Activated naive CD4-positive, alpha-beta T cell treated with anti-CD3 and anti-CD28 coated beads, Interleukin-2, amount 10 ng/mL, durations not matched to agents 7 days and 5 days (primary cell): ENCODE measurements around the gene CAND2.
A peak's percentile ranks its signal among the peaks of the same experiment; 100 is the strongest.
"Not testable (repeated sequence)": the region's sequence is repeated elsewhere in the genome, so short reads cannot be mapped to it uniquely, and the experiment has no call there.

Experiments used
- CTCF ChIA-PET: fragments of 350-600 bp; sonication (Branson Sonifier 250); formaldehyde crosslinking; loops from one replicate; lab custom pipeline; 2021; ENCODE audit warnings: antibody characterized with exemption; lab: Charles Lee
- DNase-seq: peaks from one replicate; pipeline ENCODE4 v3.0.0-alpha.2; 2020
- H3K27ac Mint-ChIP-seq: one replicate; pipeline ENCODE4 v1.8.0; 2021; ENCODE audit warnings: mild to moderate bottlenecking, moderate library complexity, mixed read lengths
- H3K27me3 Mint-ChIP-seq: one replicate; pipeline ENCODE4 v1.8.0; 2021; ENCODE audit warnings: mild to moderate bottlenecking, mixed read lengths
- H3K36me3 Mint-ChIP-seq: one replicate; pipeline ENCODE4 v1.8.0; 2021; ENCODE audit warnings: mixed read lengths
- H3K4me1 Mint-ChIP-seq: one replicate; pipeline ENCODE4 v1.8.0; 2021; ENCODE audit warnings: mixed read lengths
- H3K4me3 Mint-ChIP-seq: one replicate; pipeline ENCODE4 v1.8.0; 2021; ENCODE audit warnings: mild to moderate bottlenecking, moderate library complexity, mixed read lengths
- H3K9me3 Mint-ChIP-seq: one replicate; pipeline ENCODE4 v1.8.0; 2021; ENCODE audit warnings: mixed read lengths

Gene CAND2

DNA sequence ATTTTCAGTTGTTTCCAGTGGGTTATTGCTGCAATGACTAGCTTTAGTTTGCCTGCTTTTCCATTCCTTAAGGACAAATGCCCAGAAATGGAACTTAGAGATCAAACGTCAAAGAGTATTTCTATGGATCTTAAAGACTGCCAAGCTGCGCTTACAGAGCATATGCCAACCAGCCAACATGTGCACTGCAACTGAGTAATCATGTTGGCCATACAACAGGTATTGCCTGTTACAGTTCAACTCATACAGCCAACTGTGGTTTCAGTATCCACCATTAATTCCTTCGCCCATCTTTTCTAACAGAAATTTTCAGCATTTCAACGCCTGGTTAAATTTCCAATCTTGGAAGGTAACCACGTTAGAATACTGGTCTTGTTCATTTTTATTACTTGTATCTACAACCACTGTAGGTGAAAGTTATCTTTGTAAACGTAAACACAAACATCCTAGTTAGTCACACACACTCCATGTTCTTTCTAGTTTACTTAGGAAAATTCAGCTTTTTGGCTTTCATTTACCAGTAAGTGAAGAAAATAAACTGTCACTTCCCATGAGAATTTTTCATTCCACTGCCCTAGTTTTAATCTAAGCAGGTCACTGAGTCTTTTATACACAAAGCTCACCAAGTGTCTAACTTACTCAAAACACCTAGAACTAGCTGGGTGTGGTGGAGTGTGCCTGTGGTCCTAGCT is 41.0 kb downstream of the CAND2 start:
- H3K4me1 Mint-ChIP-seq = peaks cover 51% of the 10 kb centered on the region
- peak overlapping the region; percentile 3 for H3K4me3 Mint-ChIP-seq
- no peaks in the 10 kb centered on the region for H3K27me3 Mint-ChIP-seq
- no peak for DNase-seq
- CTCF ChIA-PET = interaction anchor here (1.1 to 2.0 kb wide), 2 partner anchors 54 to 452 kb away, joined by 3 to 6 read pairs; no protein-coding TSS in a partner anchor
- H3K9me3 Mint-ChIP-seq = no peaks in the 10 kb centered on the region
- H3K27ac Mint-ChIP-seq = no peak overlapping the region
- peaks cover 79% of the 10 kb centered on the region for H3K36me3 Mint-ChIP-seq

DNA sequence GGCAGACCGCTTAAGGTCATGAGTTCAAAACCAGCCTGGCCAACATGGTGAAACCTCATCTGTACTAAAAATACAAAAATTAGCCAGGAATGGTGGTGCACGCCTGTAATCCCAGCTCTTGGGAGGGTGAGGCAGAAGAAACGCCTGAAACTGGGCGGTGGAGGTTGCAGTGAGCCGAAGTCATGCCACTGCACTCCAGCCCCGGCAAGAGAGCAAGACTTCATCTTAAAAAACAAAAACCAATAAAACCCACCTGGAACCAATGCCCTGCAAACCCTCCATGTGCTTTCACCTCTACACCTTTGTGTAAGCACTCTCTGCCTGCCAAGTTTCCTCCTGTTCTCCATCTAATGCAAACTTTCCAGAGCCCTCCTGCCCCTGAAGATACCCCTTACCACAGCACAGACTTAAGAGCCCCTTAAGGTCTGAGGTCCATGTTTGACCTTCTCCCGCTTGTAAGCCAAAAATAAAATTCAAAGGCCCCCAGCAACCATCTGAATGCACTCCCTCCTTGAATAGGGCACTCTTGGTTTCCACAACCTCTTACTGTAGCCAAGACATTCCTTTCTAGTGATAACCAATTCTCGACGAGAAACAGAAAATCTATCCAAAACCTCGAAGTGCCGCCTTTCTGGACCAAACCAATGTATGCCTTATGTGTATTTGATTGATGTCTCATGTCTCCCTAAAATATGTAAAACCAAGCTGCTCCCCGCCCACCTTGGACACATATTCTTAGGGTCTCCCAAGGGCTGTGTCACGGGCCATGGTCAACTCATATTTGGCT is 41.9 kb downstream of the CAND2 start:
- Mint-ChIP-seq H3K36me3 (peaks cover 69% of the 10 kb centered on the region), H3K4me1 (peaks cover 51% of the 10 kb centered on the region), H3K27ac (no peak overlapping the region), H3K4me3 (peak overlapping the region; percentile 95), H3K27me3 (no peaks in the 10 kb centered on the region), H3K9me3 (no peaks in the 10 kb centered on the region)
- CTCF ChIA-PET = interaction anchor here (2.0 kb wide), 1 partner anchor 53 kb away, joined by 6 read pairs; no protein-coding TSS in a partner anchor
- no peak for DNase-seq

DNA sequence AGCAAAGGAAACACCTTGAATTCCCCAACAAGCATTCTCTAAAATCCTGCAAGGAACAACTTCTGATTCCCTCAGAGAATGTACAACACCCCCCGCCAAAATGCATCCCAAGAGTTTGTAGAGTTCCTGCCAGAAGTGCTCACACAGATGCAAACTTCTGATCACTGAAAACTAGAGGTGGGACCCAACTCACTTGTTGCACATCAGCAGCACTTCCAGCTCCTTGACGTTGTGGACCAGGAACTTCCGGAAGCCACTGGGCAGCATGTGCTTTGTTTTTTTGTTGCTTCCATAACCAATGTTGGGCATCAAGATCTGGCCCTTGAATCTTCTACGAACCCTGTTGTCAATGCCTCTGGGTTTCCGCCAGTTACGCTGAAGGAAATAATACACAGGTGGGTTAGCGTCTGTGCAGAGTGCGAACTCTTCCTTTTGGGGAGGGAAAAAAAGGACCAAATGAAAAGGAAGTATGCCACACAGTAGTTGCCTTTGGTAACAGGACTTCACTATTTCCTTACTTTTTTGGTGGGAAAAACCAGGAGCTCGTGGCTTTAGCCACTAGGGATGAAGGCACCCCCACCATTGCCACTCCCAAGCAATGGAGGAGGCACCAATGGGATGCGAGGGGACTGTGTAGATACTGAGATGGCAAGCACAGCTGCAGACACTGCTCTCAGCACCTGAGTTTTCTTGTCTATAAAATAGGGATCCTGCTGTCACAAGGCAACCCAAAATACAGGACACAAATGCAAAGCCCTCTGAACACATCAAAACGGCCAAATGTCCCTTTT is 42.9 kb downstream of the CAND2 start:
- Mint-ChIP-seq H3K9me3 (no peaks in the 10 kb centered on the region), H3K4me3 (peak overlapping the region; percentile 95), H3K27ac (peak overlapping the region; percentile 98), H3K4me1 (peaks cover 51% of the 10 kb centered on the region), H3K36me3 (peaks cover 60% of the 10 kb centered on the region), H3K27me3 (no peaks in the 10 kb centered on the region)
- CTCF ChIA-PET = interaction anchor here (1.1 to 2.0 kb wide), 2 partner anchors 29 to 52 kb away, joined by 3 to 6 read pairs; no protein-coding TSS in a partner anchor
- DNase-seq = no peak

DNA sequence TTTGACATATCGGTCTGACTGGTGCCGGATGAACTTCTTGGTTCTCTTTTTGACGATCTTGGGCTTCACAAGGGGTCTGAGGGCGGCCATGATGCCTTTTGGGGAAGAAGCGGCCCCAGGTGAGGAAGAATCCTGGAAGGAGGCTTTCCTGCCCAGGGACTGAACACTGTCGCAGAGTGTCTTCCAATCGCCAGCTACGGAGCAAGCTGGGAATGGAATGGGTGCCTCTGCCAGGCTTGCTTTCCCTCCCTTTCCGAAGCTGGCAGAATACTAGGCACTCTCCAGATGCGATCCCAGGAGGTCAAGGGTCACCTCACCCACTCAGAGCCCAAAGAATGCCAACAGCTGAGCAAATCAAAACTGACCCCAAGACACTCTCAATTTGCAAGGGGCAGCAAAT is 43.7 kb downstream of the CAND2 start:
- H3K4me1 Mint-ChIP-seq = peaks cover 51% of the 10 kb centered on the region
- not testable (repeated sequence) for DNase-seq, H3K27me3 Mint-ChIP-seq, H3K9me3 Mint-ChIP-seq
- H3K27ac Mint-ChIP-seq = peak overlapping the region; percentile 98
- H3K4me3 Mint-ChIP-seq = peak overlapping the region; percentile 95
- CTCF ChIA-PET = interaction anchor here (1.1 to 1.6 kb wide), 3 partner anchors 17 to 53 kb away, joined by 3 to 5 read pairs (median 3); no protein-coding TSS in a partner anchor
- H3K36me3 Mint-ChIP-seq = peaks cover 53% of the 10 kb centered on the region

DNA sequence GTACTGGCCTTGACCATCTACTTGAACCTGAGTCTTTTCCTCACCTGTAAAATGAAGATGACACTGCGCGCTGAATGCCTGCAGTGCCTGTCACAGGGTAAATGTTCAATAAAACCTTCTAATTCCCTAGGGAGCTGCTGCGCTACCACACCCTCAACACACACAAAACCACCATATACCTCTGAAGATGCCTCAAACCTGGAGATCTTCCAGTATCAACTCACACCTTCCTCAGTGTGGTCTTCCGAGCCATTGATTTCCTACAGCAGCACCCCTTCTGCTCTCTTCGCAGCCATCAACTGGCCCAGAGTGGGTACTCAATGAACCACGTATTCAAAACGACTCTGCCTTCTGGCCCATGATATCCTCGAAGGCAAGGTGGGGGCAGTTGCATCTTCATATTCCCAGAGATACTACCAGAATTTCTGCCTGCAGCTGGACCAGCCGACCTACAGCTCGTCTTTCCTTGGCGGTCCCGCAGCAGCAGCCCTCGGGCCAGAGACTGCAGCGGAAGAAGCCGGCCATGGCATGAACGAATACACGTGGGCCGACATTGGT is 44.2 kb downstream of the CAND2 start:
- Mint-ChIP-seq H3K27me3 (no peaks in the 10 kb centered on the region), H3K4me3 (peak overlapping the region; percentile 95), H3K9me3 (no peaks in the 10 kb centered on the region), H3K36me3 (peaks cover 50% of the 10 kb centered on the region), H3K4me1 (peaks cover 50% of the 10 kb centered on the region), H3K27ac (peak overlapping the region; percentile 98)
- DNase-seq = peak; percentile 61
- CTCF ChIA-PET = interaction anchor here (1.1 to 2.5 kb wide), 9 partner anchors 8 to 222 kb away, joined by 3 to 8 read pairs (median 3); partner anchors contain the start of gene CAND2

DNA sequence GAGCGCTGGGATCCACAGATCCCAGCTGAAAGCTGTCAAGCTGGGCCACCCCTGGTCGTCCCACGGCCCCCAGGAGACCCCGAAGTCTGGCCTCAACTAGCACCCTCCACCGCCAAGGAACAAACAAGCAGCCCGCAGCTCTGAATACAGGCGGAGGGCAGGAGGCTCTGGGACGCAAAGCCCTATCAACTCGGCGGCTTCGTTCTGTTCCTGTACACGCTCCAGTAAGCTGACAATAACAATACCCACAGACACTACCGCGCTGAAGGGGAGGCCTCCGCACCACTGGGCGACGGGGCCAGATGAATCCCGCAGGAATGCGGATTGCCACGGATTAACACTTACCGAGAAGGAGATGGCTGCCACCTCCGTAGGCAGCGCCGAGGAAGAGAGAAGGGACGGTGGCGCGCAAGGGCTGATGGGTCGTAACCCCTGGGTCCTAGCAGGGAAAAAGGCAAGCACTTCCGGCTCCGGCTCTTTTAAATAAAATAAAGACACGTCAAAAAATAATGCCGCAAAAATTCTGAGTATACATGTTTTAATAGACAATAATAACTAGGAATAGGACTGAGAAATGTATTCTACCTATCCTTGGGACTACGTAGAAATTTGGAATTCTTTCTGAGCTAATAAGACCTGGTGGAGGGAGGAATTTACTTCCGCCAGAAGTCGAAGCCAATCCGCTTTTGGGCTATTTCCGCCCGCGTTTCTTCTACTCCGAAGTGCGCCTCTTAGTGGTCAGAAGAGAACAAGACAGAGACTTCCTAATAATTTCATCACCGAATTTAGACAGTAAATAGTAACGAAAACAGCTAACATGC is 44.9 kb downstream of the CAND2 start, which contains the start of gene RPL32:
RPL32 (minus strand) TSS at position 417 of the 821 bp plus-strand sequence. CDS start 1,328 bp downstream, outside the sequence.
- DNase-seq = peak; percentile 89
- H3K27me3 Mint-ChIP-seq = no peaks in the 10 kb centered on the region
- H3K4me1 Mint-ChIP-seq = peaks cover 49% of the 10 kb centered on the region
- H3K4me3 Mint-ChIP-seq = peak within 1 kb of the TSS; percentile 95
- CTCF ChIA-PET = interaction anchor here (0.7 to 2.5 kb wide), 21 partner anchors 9 to 997 kb away, joined by 3 to 11 read pairs (median 4); partner anchors contain the start of gene CAND2
- H3K27ac Mint-ChIP-seq = peak within 1 kb of the TSS; percentile 98
- no peaks in the 10 kb centered on the region for H3K9me3 Mint-ChIP-seq
- peaks cover 44% of the 10 kb centered on the region for H3K36me3 Mint-ChIP-seq

DNA sequence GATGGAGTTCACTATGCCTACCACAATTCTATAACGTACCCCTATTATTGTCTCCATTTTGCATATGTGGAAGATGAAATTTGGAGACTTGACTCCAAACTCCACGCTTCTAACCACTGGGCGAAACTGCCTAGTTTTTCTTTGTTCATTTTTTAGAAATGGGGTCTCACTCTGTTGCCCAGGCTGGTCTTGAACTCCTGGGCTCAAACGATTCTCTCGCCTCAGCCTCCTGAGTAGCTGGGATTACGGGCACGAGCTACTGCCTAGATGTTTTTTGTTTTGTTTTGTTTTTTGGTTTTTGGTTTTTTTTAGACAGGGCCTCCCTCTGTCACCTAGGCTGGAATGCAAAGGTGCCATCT is 45.5 kb downstream of the CAND2 start:
- Mint-ChIP-seq H3K4me1 (peaks cover 46% of the 10 kb centered on the region), H3K9me3 (no peaks in the 10 kb centered on the region), H3K27me3 (no peaks in the 10 kb centered on the region), H3K27ac (peak overlapping the region; percentile 98), H3K4me3 (peak overlapping the region; percentile 95), H3K36me3 (peaks cover 40% of the 10 kb centered on the region)
- DNase-seq = no peak
- CTCF ChIA-PET = interaction anchor here (0.7 to 2.5 kb wide), 18 partner anchors 10 to 998 kb away, joined by 3 to 11 read pairs (median 4); partner anchors contain the start of gene CAND2

DNA sequence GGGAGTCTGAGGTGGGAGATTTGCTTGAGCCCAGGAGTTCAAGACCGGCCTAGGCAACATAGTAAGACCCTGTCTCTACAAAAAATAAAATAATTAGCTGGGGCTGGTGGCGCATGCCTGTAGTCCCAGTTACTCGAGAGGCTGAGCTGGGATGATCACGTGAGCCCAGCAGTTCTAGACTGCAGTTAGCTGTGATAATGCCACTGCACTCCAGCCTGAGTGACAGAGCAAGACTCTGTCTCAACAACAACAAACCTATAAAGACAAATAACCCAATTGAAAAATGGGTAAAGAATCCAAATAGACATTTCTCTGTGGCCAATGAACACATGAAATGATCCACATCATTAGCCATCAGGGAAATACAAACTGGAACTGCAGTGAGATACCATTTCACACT is 46.0 kb downstream of the CAND2 start:
- Mint-ChIP-seq H3K4me3 (no peak overlapping the region), H3K36me3 (peaks cover 34% of the 10 kb centered on the region), H3K4me1 (peaks cover 40% of the 10 kb centered on the region), H3K9me3 (no peaks in the 10 kb centered on the region), H3K27ac (no peak overlapping the region), H3K27me3 (no peaks in the 10 kb centered on the region)
- CTCF ChIA-PET = interaction anchor here (0.9 to 2.5 kb wide), 11 partner anchors 10 to 998 kb away, joined by 3 to 11 read pairs (median 5); partner anchors contain the start of gene CAND2
- no peak for DNase-seq

DNA sequence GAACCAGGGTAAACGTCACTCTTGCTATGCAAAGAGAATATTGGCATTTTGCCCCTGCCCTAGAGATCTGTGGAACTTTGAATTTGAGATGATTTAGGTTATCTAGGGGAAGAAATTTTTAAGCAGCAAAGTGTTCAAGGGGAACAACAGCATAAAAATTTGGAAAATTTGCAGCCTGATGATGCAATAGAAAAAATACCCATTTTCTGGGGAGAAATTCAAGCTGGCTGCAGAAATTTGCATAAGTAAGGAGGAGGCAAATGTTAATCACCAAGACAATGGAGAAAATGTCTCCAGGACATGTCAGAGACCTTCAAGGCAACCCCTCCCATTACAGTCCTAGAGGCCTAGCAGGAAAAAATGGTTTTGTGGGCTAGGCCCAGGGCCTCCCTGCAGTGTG is 49.3 kb downstream of the CAND2 start:
- H3K36me3 Mint-ChIP-seq = peaks cover 3% of the 10 kb centered on the region
- no peak overlapping the region for H3K4me3 Mint-ChIP-seq
- H3K4me1 Mint-ChIP-seq = peaks cover 7% of the 10 kb centered on the region
- peaks cover 6% of the 10 kb centered on the region for H3K27me3 Mint-ChIP-seq
- CTCF ChIA-PET = interaction anchor here (0.7 kb wide), 1 partner anchor 46 kb away, joined by 3 read pairs; no protein-coding TSS in a partner anchor
- H3K27ac Mint-ChIP-seq = no peak overlapping the region
- H3K9me3 Mint-ChIP-seq = no peaks in the 10 kb centered on the region
- DNase-seq = no peak

DNA sequence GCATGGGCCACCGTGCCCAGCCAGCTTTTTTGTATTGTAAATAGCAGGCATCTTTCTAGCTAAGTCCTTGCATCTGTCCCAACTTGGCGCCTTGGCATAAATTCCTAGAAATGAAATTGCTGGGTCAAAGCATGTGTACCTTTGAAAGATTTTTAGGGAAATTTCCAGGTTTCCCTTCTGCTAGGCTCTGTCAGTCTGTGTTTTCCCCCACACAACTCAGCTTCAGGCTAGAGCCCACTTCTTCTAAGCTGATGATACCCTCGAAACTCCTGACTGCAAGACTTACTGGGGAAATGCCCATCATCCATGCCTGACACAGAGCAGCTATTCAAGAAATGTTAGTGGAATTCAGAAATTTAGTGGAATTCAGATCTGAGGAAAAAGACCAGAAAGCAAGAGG is 55.7 kb downstream of the CAND2 start:
- H3K27me3 Mint-ChIP-seq = peaks cover 58% of the 10 kb centered on the region
- no peaks in the 10 kb centered on the region for H3K4me1 Mint-ChIP-seq
- no peak overlapping the region for H3K27ac Mint-ChIP-seq
- no peak overlapping the region for H3K4me3 Mint-ChIP-seq
- no peaks in the 10 kb centered on the region for H3K9me3 Mint-ChIP-seq
- H3K36me3 Mint-ChIP-seq = no peaks in the 10 kb centered on the region
- CTCF ChIA-PET = interaction anchor here (3.0 kb wide), 1 partner anchor 10 kb away, joined by 10 read pairs; the partner anchor contains the start of gene RPL32
- DNase-seq = no peak

DNA sequence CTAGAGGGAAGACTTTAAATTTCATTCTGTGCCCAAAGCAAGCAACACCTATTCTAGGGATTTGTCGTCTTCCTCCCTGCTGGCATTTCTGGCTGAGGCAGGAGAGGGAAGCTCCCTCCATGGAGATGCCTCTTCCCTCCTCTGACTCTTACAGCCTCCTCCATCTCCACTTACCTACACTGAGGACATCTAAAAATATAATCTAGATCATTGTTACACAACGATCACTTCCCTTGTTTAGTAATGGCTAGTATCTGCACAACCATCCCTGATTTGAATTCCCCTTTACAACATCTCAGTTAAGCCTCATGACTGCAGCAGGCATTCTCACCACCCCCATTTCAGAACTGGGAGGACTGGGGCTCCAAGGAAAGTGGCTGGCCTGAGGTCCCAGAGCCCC is 57.4 kb downstream of the CAND2 start:
- not testable (repeated sequence) for H3K27ac Mint-ChIP-seq

DNA sequence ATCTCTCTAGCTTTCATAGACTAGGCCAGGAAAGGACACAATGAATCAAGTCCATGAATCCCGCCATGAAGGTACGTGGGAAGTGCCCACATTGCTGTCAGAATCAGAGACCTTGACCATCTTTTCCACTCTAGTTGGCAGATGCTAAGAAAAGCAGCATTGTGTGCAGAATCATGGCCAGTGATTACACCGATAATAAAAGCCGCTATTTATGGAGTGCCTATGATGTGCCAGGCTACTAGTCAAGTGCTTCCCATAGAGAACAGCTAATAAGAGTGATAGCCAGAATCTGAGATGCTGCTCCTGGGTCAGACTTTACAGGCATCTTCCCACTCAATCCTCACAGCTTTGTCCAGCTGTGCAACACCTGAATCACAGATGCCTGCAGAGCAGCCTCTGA is 58.1 kb downstream of the CAND2 start:
- Mint-ChIP-seq H3K4me3 (no peak overlapping the region), H3K4me1 (no peaks in the 10 kb centered on the region), H3K36me3 (no peaks in the 10 kb centered on the region), H3K27ac (no peak overlapping the region), H3K27me3 (peaks cover 69% of the 10 kb centered on the region), H3K9me3 (no peaks in the 10 kb centered on the region)
- DNase-seq = no peak
- CTCF ChIA-PET = no interaction called here

More for the DNA sequence above, 57.4 kb downstream of the CAND2 start:
- DNase-seq, H3K4me3 Mint-ChIP-seq, H3K4me1 Mint-ChIP-seq, H3K36me3 Mint-ChIP-seq, H3K9me3 Mint-ChIP-seq: not testable (repeated sequence)
- CTCF ChIA-PET = interaction anchor here (3.0 kb wide), 1 partner anchor 12 kb away, joined by 10 read pairs; the partner anchor contains the start of gene RPL32
- H3K27me3 Mint-ChIP-seq = peaks cover 68% of the 10 kb centered on the region
